ENCODE results near the gene GJA3. TPM values are rescaled to one million over a fixed set of nuclear protein-coding genes. Genes with fewer than 3 reads are reported as not detected.

The GJA3 gene
- total and polyA plus RNA-seq, 2 of the 4 experiments (the other 2 are of a cell fraction), result 1.5 to 2.7 TPM

DNA sequence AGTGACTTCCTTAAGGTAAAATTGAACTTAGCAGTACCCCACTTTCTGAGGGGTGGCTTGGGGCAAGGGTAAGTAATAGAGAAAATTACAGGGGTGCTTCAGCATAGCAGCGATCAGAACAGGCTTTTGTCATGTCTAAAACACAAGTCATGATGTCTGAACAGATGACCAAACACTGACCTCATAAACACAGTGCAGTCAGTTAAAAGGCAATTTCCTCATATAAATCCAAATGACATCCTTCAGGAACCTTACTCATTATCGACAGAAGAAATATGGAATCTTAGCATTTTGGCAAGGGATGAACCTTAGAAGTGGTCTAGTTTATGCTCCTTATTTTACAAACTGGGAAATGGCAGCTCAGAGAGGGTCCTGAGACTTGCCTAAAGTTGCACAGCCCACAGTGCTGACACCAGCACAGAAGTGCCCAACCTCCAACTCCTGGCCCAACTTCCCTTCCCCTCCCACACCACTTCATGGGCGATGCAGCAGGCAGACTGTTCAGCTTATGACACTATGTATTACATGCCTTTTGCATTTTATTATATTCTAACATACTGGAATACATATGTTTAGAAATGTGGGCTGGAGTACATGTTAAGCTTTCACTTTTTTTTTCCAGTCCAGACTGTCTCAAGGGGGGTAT, 3.6 kb downstream of the GJA3 start:
- no peak overlapping the region for H2BK120ac ChIP-seq (ENCODE audit: low read depth, low read length)
- H2BK20ac ChIP-seq (ENCODE audit: low read depth, low read length), result no peak overlapping the region
- H3K36me3 ChIP-seq (ENCODE audit: control insufficient read depth, insufficient read depth, low read length), result no peaks in the 10 kb centered on the region
- H2BK15ac ChIP-seq (ENCODE audit: low read depth, low read length), result no peak overlapping the region
- dilution Hi-C loops (cut with HindIII; ENCODE audit: low sequenced_read_pairs, unreplicated experiment), result no loop called here
- ATAC-seq (ENCODE audit: low read depth), result no peak
- no TSS peak for BruUV-seq (replicated peaks)
- CTCF ChIA-PET, result interaction anchor here (0.6 kb wide), 1 partner anchor 30 kb away, joined by 3 read pairs; no protein-coding TSS in a partner anchor
- no peak overlapping the region for H3K9ac ChIP-seq (ENCODE audit: low read depth, low read length)
- no CpG with 5 or more reads among the region's 3 CpGs for WGBS, 2 experiments (ENCODE audit: extremely low coverage in 2 of 2, insufficient read length in 1 of 2)
- peaks cover 0 to 7% of the 10 kb centered on the region in 2 experiments; a peak in 2 of 4 replicates for H3K79me1 ChIP-seq (ENCODE audit: low read depth in 1 of 2, low read length in 2 of 2)
- intact Hi-C loops (cut with micrococcal nuclease), result no loop called here
- H2AK9ac ChIP-seq (replicated peaks; ENCODE audit: low read depth, low read length, poor library complexity), result no peak overlapping the region
- in situ Hi-C loops (cut with MboI; ENCODE audit: low sequenced_read_pairs), result loop anchor here (25.0 kb wide), 1 partner anchor 520 kb away; the partner anchor contains the start of gene MPHOSPH8
- no peak overlapping the region for H3K23ac ChIP-seq (ENCODE audit: low read depth, low read length)
- no peak overlapping the region for H4K91ac ChIP-seq (ENCODE audit: insufficient read depth, low read depth, low read length)
- H3K9me1 ChIP-seq (ENCODE audit: insufficient read depth, low read length), result no peaks in the 10 kb centered on the region
- POLR2A ChIA-PET (ENCODE audit: unreplicated experiment), result no interaction called here
- no peak overlapping the region for H3K56ac ChIP-seq (ENCODE audit: extremely low read depth, insufficient read depth, low read length)
- no peaks in the 10 kb centered on the region; the same call in 1 of the 2 replicates for H3K4me1 ChIP-seq (ENCODE audit: control insufficient read depth, insufficient read depth, low read length)
- no peak overlapping the region for H3K18ac ChIP-seq (ENCODE audit: low read depth, low read length)
- H3K4me2 ChIP-seq (ENCODE audit: low read depth, low read length), result no peak overlapping the region
- no peak overlapping the region for H2BK5ac ChIP-seq (ENCODE audit: low read depth, low read length, poor library complexity, severe bottlenecking)
- no peak overlapping the region for H3K27ac ChIP-seq (ENCODE audit: insufficient read depth, low read length)
- no peak for DNase-seq
- H3K9me3 ChIP-seq (ENCODE audit: control insufficient read depth, insufficient read depth, low read length), result no peaks in the 10 kb centered on the region
- H3K14ac ChIP-seq (replicated peaks; ENCODE audit: low read depth, low read length), result no peak overlapping the region
- no peaks in the 10 kb centered on the region for H3K27me3 ChIP-seq (ENCODE audit: control insufficient read depth, insufficient read depth, low read length)
- no peak overlapping the region for H3K4ac ChIP-seq (ENCODE audit: low read depth, low read length)
- H4K20me1 ChIP-seq (ENCODE audit: insufficient read depth, low read length), result no peaks in the 10 kb centered on the region
- no peak overlapping the region for H2AK5ac ChIP-seq (ENCODE audit: low read depth, low read length)
- H4K5ac ChIP-seq (ENCODE audit: low read depth, low read length), result no peak overlapping the region
- H2AFZ ChIP-seq (replicated peaks; ENCODE audit: low read length, poor library complexity), result no peak overlapping the region
- no peak for TF ChIP-seq NFE2L2 (IDR thresholded peaks at IDR 0.05; ENCODE audit: low read depth, low read length)
- TF ChIP-seq CHD1 (IDR thresholded peaks at IDR 0.05; ENCODE audit: low read depth, low read length), result no peak
- TF ChIP-seq CEBPB (IDR thresholded peaks at IDR 0.05; ENCODE audit: low read depth, low read length), result no peak
- no peak for TF ChIP-seq BHLHE40 (IDR thresholded peaks at IDR 0.05; ENCODE audit: low read depth, low read length)
- TF ChIP-seq, protein P1, sequence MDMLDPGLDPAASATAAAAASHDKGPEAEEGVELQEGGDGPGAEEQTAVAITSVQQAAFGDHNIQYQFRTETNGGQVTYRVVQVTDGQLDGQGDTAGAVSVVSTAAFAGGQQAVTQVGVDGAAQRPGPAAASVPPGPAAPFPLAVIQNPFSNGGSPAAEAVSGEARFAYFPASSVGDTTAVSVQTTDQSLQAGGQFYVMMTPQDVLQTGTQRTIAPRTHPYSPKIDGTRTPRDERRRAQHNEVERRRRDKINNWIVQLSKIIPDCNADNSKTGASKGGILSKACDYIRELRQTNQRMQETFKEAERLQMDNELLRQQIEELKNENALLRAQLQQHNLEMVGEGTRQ (IDR thresholded peaks at IDR 0.05; ENCODE audit: low read depth, low read length), result no peak
- TF ChIP-seq RCOR1 (IDR thresholded peaks at IDR 0.05; ENCODE audit: insufficient replicate concordance, low read length), result no peak
- no peak for TF ChIP-seq POLR2A (IDR thresholded peaks at IDR 0.05; ENCODE audit: low read depth, low read length)
- TF ChIP-seq MAZ (IDR thresholded peaks at IDR 0.05; ENCODE audit: borderline replicate concordance, low read depth, low read length), result no peak
- TF ChIP-seq MAFK (IDR thresholded peaks at IDR 0.05; ENCODE audit: low read depth, low read length), result no peak
- no peak overlapping the region for H4K8ac ChIP-seq (ENCODE audit: low read depth in 2 of 2, low read length in 2 of 2)
- H3K4me3 ChIP-seq (ENCODE audit: insufficient read depth, low read depth, low read length), result no peak overlapping the region
